Bone marrow (tissue), 2 donors: ENCODE results near the gene SLC22A12.

ENCODE experiments used
- DNase-seq, 2 donors: peaks; one replicate each; lab custom pipeline; 2025; lab: John Stamatoyannopoulos, UW

Gene SLC22A12

GRCh38 chr11:64649291-64649697 is 58.3 kb downstream of the SLC22A12 start:
- peak in 1 of 2 donors; percentile 11 for DNase-seq

DNA sequence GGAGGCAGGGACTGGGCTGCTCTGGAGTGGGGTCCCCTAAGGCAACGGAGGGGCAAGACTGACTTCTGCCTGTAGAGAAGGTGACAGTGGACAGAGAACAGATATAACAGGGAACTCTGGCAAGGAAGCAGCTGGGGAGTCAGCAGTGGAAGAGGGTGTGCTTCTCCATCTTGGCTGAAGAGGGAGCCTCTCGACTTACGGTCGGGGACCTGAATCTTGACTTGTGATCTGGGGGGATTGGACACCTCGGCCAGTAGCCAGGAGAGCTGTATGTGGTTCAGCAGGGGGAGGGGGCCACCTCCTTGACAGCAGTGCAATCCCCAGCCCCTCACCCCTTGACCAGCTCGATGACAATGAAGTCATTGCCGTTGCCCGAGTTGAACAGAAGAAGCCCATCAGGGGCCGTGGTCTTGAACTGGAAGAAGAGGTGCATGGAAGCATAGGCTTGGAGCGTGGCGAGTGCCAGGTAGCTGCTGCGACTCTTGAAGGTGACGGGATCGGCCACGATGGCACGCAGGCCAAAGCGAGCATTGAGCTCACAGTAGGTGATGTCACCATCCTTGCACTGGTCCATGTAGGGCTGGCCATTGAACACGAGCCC is 60.0 kb downstream of the SLC22A12 start:
- DNase-seq: peak in 1 of 2 donors; percentile 36
